Activated CD4-positive, alpha-beta memory T cell treated with anti-CD3 and anti-CD28 coated beads, Interleukin-2, amount 10 ng/mL, durations not matched to agents 7 days and 5 days (primary cell): ENCODE data around the gene ZNF197. TPM values are rescaled to one million over a fixed set of nuclear protein-coding genes. Genes with fewer than 3 reads are reported as not detected.

Source experiments
- CTCF ChIA-PET: fragments of 350-600 bp; sonication (Branson Sonifier 250); formaldehyde crosslinking; loops from one replicate; lab custom pipeline; 2021; ENCODE audit warnings: antibody characterized with exemption, inconsistent platforms; lab: Charles Lee
- POLR2A ChIA-PET: fragments of 350-600 bp; sonication (Branson Sonifier 250); formaldehyde crosslinking; loops from one replicate; lab custom pipeline; 2021; ENCODE audit warnings: antibody characterized with exemption; lab: Charles Lee
- DNase-seq: peaks from one replicate; pipeline ENCODE4 v3.0.0-alpha.2; 2020
- H3K27ac Mint-ChIP-seq: one replicate; pipeline ENCODE4 v1.8.0; 2021; ENCODE audit warnings: mild to moderate bottlenecking, mixed read lengths
- H3K27me3 Mint-ChIP-seq: one replicate; pipeline ENCODE4 v1.8.0; 2021; ENCODE audit warnings: mixed read lengths
- H3K36me3 Mint-ChIP-seq: one replicate; pipeline ENCODE4 v1.8.0; 2021; ENCODE audit warnings: low read depth, mixed read lengths
- H3K4me1 Mint-ChIP-seq: one replicate; pipeline ENCODE4 v1.8.0; 2021; ENCODE audit warnings: mixed read lengths
- H3K4me3 Mint-ChIP-seq: one replicate; pipeline ENCODE4 v1.8.0; 2021; ENCODE audit warnings: mild to moderate bottlenecking, mixed read lengths
- H3K9me3 Mint-ChIP-seq: one replicate; pipeline ENCODE4 v1.8.0; 2021; ENCODE audit warnings: mixed read lengths
- total RNA-seq, 2 experiments: library from RNA; stranded (reverse); gene quantifications; one replicate each; pipeline ENCODE4 v1.2.3, GENCODE V29; 2021

The ZNF197 gene
- total RNA-seq, 2 experiments from 2014 or later = 13.4 to 14.0 TPM

DNA sequence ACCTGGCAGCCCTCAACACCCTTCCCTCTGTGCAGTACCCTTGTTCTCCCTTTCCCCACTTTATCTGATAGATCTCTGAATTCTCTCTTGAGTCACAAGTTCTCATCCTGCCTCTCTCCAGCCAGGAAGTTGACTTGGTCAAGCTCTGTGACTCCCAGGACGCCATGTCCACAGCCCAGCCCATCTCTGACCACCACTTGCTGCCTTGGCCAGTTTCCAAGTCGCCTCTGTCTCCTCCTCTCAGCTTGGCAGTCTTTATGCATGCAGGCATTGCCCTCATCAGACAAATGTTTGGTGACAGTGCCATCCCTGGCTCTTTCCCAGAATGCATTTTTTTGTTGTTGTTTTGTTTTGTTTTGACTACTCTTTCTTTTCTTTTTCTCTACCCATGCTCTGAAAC lies 49.4 kb downstream of the ZNF197 start:
- no peak for DNase-seq
- Mint-ChIP-seq H3K4me1 (no peaks in the 10 kb centered on the region), H3K27ac (no peak overlapping the region), H3K4me3 (no peak overlapping the region), H3K9me3 (peaks cover 20% of the 10 kb centered on the region), H3K36me3 (no peaks in the 10 kb centered on the region), H3K27me3 (no peaks in the 10 kb centered on the region)
- CTCF ChIA-PET = interaction anchor here (0.5 kb wide), 1 partner anchor 52 kb away, joined by 4 read pairs; no protein-coding TSS in a partner anchor
- POLR2A ChIA-PET = no interaction called here

- Mint-ChIP-seq H3K4me3 (no peak overlapping the region), H3K4me1 (no peaks in the 10 kb centered on the region), H3K9me3 (peaks cover 26% of the 10 kb centered on the region), H3K27me3 (no peaks in the 10 kb centered on the region), H3K36me3 (no peaks in the 10 kb centered on the region), H3K27ac (no peak overlapping the region)
- POLR2A ChIA-PET = no interaction called here
- DNase-seq = no peak
- CTCF ChIA-PET = no interaction called here
Measured at GRCh38 chr3:44678480-44679116, 53.8 kb downstream of the ZNF197 start.

GRCh38 chr3:44680921-44681455 lies 56.2 kb downstream of the ZNF197 start:
- peaks cover 6% of the 10 kb centered on the region for H3K4me1 Mint-ChIP-seq
- ChIA-PET CTCF (interaction anchor here (0.7 kb wide), 1 partner anchor 36 kb away, joined by 4 read pairs; no protein-coding TSS in a partner anchor), POLR2A (no interaction called here)
- no peak overlapping the region for H3K27ac Mint-ChIP-seq
- DNase-seq = no peak
- H3K36me3 Mint-ChIP-seq = peaks cover 10% of the 10 kb centered on the region
- H3K27me3 Mint-ChIP-seq = peaks cover 11% of the 10 kb centered on the region
- no peak overlapping the region for H3K4me3 Mint-ChIP-seq
- peaks cover 30% of the 10 kb centered on the region for H3K9me3 Mint-ChIP-seq

GRCh38 chr3:44682182-44682896 lies 57.5 kb downstream of the ZNF197 start:
- H3K27me3 Mint-ChIP-seq = peaks cover 11% of the 10 kb centered on the region
- POLR2A ChIA-PET = no interaction called here
- no peak overlapping the region for H3K4me3 Mint-ChIP-seq
- peaks cover 17% of the 10 kb centered on the region for H3K36me3 Mint-ChIP-seq
- no peak for DNase-seq
- no peak overlapping the region for H3K27ac Mint-ChIP-seq
- CTCF ChIA-PET = no interaction called here
- peaks cover 6% of the 10 kb centered on the region for H3K4me1 Mint-ChIP-seq
- H3K9me3 Mint-ChIP-seq = peaks cover 35% of the 10 kb centered on the region

DNA sequence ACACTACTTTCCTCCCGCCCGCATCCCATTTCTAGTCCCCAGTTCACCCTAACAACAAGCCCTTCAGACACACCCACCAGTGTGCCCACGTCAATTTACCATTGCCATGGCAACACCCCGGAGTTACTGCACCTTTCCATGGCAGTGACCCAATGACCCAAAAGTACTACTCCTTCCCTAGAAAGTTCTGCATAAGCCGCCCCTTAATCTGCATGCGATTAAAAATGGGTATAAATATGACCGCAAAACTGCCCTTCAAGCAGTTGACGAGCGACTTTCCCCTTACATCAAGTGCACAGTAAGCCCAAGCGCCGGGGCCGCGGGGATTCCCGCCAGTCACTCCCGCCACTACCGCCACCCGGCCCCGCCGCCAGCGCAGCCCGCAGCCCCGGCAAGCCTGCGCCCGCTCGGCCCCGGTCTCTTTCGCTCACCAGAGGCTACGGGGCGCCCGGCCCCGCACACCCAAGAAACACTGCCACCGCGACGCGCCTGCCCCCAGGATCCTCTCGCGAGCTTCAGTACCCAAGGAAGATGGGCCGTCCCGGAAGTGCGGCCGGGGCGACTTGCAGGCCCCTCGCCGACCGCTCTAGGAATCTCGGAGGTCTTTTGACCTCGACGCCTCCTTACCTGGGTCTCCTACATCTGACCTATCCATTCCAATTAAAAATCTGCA lies 60.4 kb downstream of the ZNF197 start:
- ChIA-PET POLR2A (no interaction called here), CTCF (no interaction called here)
- DNase-seq = peak; percentile 32
- H3K4me3 Mint-ChIP-seq = peak overlapping the region; percentile 52
- peaks cover 6% of the 10 kb centered on the region for H3K4me1 Mint-ChIP-seq
- no peak overlapping the region for H3K27ac Mint-ChIP-seq
- H3K27me3 Mint-ChIP-seq = peaks cover 11% of the 10 kb centered on the region
- H3K36me3 Mint-ChIP-seq = peaks cover 17% of the 10 kb centered on the region
- H3K9me3 Mint-ChIP-seq = peaks cover 42% of the 10 kb centered on the region

- peaks cover 11% of the 10 kb centered on the region for H3K27me3 Mint-ChIP-seq
- no peak overlapping the region for H3K4me3 Mint-ChIP-seq
- no peak overlapping the region for H3K27ac Mint-ChIP-seq
- CTCF ChIA-PET = no interaction called here
- peaks cover 17% of the 10 kb centered on the region for H3K36me3 Mint-ChIP-seq
- H3K9me3 Mint-ChIP-seq = peaks cover 44% of the 10 kb centered on the region
- POLR2A ChIA-PET = no interaction called here
- H3K4me1 Mint-ChIP-seq = peaks cover 6% of the 10 kb centered on the region
- no peak for DNase-seq
Measured at GRCh38 chr3:44687898-44688297, 63.1 kb downstream of the ZNF197 start.

Other genes with a start within 250 kb of the ZNF197 start
- 10 to 100 TPM; 17.8 to 19.6 TPM for gene ZNF445, start 147.4 kb upstream of the ZNF197 start, total RNA-seq
- gene ZKSCAN7, start 69.8 kb upstream of the ZNF197 start, total RNA-seq = under 1 TPM; 0.60 to 0.98 TPM
- gene ZNF660, start 40.1 kb upstream of the ZNF197 start, total RNA-seq = not detected
- 1 to 10 TPM; 1.9 to 3.5 TPM for gene ZNF35, start 23.7 kb downstream of the ZNF197 start, total RNA-seq
- gene ZNF502, start 87.6 kb downstream of the ZNF197 start, total RNA-seq = under 1 TPM; 0.86 to 0.95 TPM
- 1 to 10 TPM; 2.0 to 2.5 TPM for gene ZNF501, start 104.6 kb downstream of the ZNF197 start, total RNA-seq
- gene KIAA1143, start 136.6 kb downstream of the ZNF197 start, total RNA-seq = 10 to 100 TPM; 31.3 to 35.9 TPM
- gene KIF15, start 136.8 kb downstream of the ZNF197 start, total RNA-seq = 10 to 100 TPM; 52.5 to 53.2 TPM
- gene TMEM42, start 236.9 kb downstream of the ZNF197 start, total RNA-seq = 1 to 10 TPM; 9.3 to 9.7 TPM
- not detected for gene TGM4, start 249.6 kb downstream of the ZNF197 start, total RNA-seq